Lung (tissue), 12 donors: ENCODE measurements around the gene EGR1. TPM values are rescaled to one million over a fixed set of nuclear protein-coding genes. Genes with fewer than 3 reads are reported as not detected.

Experiments used
- ATAC-seq: fragments of 200-7000 bp; cut with Tn5 transposase; one replicate; pipeline ENCODE4 v1.9.1; 2020; ENCODE audit warnings: moderate number of reproducible peaks; ENCODE audit not compliant: insufficient read depth, low FRiP score
- DNase-seq, 3 donors: peaks; one replicate each; pipeline ENCODE4 v3.0.0-alpha.2; 2013 to 2017
- H3K27ac ChIP-seq, 2 donors: one replicate each; pipeline ENCODE4 v1.5.1; 2013; ENCODE audit warnings: mild to moderate bottlenecking in 2 of 2, moderate library complexity in 2 of 2, control low read depth in 1 of 2, inconsistent platforms in 1 of 2, low read depth in 1 of 2, low read length in 1 of 2
- H3K27me3 ChIP-seq, 3 donors: one replicate each; pipeline ENCODE4 v1.5.1; 2013; ENCODE audit warnings: low read length in 2 of 3; ENCODE audit not compliant: control insufficient read depth in 3 of 3, insufficient read depth in 3 of 3
- H3K36me3 ChIP-seq, 4 donors: one replicate each; pipeline ENCODE4 v1.5.1; 2013; ENCODE audit warnings: low read length in 4 of 4, mild to moderate bottlenecking in 1 of 4, moderate library complexity in 1 of 4; ENCODE audit not compliant: control insufficient read depth in 4 of 4, insufficient read depth in 4 of 4
- H3K4me1 ChIP-seq, 5 donors: one replicate each; pipeline ENCODE4 v1.5.1; 2013; ENCODE audit warnings: low read length in 5 of 5, mild to moderate bottlenecking in 2 of 5, moderate library complexity in 1 of 5; ENCODE audit not compliant: control insufficient read depth in 5 of 5, insufficient read depth in 5 of 5
- H3K4me3 ChIP-seq: one replicate; pipeline ENCODE4 v1.5.1; 2013; ENCODE audit warnings: mild to moderate bottlenecking, control low read depth, moderate library complexity
- H3K9ac ChIP-seq, 2 donors: one replicate each; pipeline ENCODE4 v1.5.1; 2013; ENCODE audit warnings: low read length in 2 of 2, control low read depth in 1 of 2; ENCODE audit not compliant: insufficient read depth in 1 of 2
- H3K9me3 ChIP-seq, 4 donors: one replicate each; pipeline ENCODE4 v1.5.1; 2013; ENCODE audit warnings: low read length in 3 of 4, mild to moderate bottlenecking in 1 of 4, moderate library complexity in 1 of 4; ENCODE audit not compliant: control insufficient read depth in 4 of 4, insufficient read depth in 3 of 4
- CTCF ChIP-seq: IDR thresholded peaks from 2 replicates; pipeline ENCODE4 v1.5.1; 2012; ENCODE audit warnings: mild to moderate bottlenecking; ENCODE audit errors: control extremely low read depth, extremely low read depth
- WGBS, 2 donors: extraction: QIAGEN DNeasy Blood & Tissue Kit; methylation state at CpG; one replicate each; pipeline ENCODE4 v1.1.7; 2013; 5-methylcytosine and 5-hydroxymethylcytosine counted together
- polyA plus RNA-seq, 2 donors: library from polyadenylated mRNA; stranded (reverse); fragments of 200-250 nt; gene quantifications; one replicate each; pipeline ENCODE4 v1.2.1, GENCODE V29; 2013
- total RNA-seq, 2 donors: library from RNA; depleted of rRNA in 1 of 2; stranded (reverse); fragments of >200 nt in 1 of 2; gene quantifications; one replicate each; pipeline ENCODE4 v1.2.1, GENCODE V29; 2014 to 2021
- donor health status: control.
- donor health status: control.
- donor health status: Bipolar disorder and iron deficiency.
- donor health status: healthy.
- donor health status: DM: yes; HTN: yes; CAD: no.

Gene EGR1
- total and polyA plus RNA-seq, 4 donors, result 15.8 to 126 (median 30.7) TPM

DNA sequence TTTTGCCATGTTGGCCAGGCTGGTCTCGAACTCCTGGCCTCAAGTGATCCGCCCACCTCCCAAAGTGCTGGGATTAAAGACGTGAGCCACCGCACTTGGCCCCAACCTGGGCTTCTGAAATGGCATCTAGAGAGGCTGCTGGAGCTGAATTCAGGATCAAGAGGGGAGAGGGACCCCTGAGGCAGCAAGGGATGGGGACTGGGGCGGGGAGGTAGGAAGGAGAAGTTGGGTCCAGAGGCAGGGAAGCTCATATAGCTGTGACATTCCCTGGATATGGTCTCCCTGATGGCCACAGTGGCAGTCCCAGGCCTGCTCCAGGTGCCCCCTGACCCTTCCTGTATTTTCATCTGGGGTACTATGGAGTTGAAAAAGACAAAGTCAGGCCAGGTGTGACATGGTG is 14.3 kb upstream of the EGR1 start:
- H3K36me3 ChIP-seq, result no peaks in the 10 kb centered on the region
- H3K4me3 ChIP-seq, result no peak overlapping the region
- 92 to 98% methylated on average over 5 of the region's 5 CpGs for WGBS, 2 donors
- H3K9me3 ChIP-seq, result no peaks in the 10 kb centered on the region
- H3K4me1 ChIP-seq, result peaks cover 0 to 5% (median 0%) of the 10 kb centered on the region in 5 donors
- H3K27ac ChIP-seq, result no peak overlapping the region
- H3K27me3 ChIP-seq, result no peaks in the 10 kb centered on the region
- H3K9ac ChIP-seq, result no peak overlapping the region
- DNase-seq (no peak), ATAC-seq (no peak)
- no peak for TF ChIP-seq CTCF

GRCh38 chr5:138452720-138453119 is 12.6 kb upstream of the EGR1 start:
- ATAC-seq (no peak), DNase-seq (no peak)
- no peak for TF ChIP-seq CTCF
- 94 to 95% methylated on average over 6 of the region's 6 CpGs for WGBS, 2 donors
- H3K9me3 ChIP-seq, result no peaks in the 10 kb centered on the region
- no peaks in the 10 kb centered on the region for H3K27me3 ChIP-seq
- no peaks in the 10 kb centered on the region for H3K36me3 ChIP-seq
- no peak overlapping the region for H3K4me3 ChIP-seq
- H3K4me1 ChIP-seq, result peaks cover 0 to 5% (median 0%) of the 10 kb centered on the region in 5 donors
- H3K27ac ChIP-seq, result no peak overlapping the region
- no peak overlapping the region for H3K9ac ChIP-seq

GRCh38 chr5:138453590-138453989 is 11.7 kb upstream of the EGR1 start:
- WGBS, 2 donors, result 89 to 93% methylated on average over 13 of the region's 13 CpGs
- Histone ChIP-seq H3K4me1 (peaks cover 0 to 12% (median 5%) of the 10 kb centered on the region in 5 donors), H3K27ac (no peak overlapping the region), H3K9me3 (no peaks in the 10 kb centered on the region), H3K27me3 (no peaks in the 10 kb centered on the region), H3K4me3 (no peak overlapping the region), H3K9ac (no peak overlapping the region), H3K36me3 (no peaks in the 10 kb centered on the region)
- no peak for ATAC-seq
- DNase-seq, result no peak
- no peak for TF ChIP-seq CTCF

GRCh38 chr5:138454121-138454520 is 11.2 kb upstream of the EGR1 start:
- Histone ChIP-seq H3K4me3 (no peak overlapping the region), H3K27ac (no peak overlapping the region), H3K36me3 (no peaks in the 10 kb centered on the region), H3K9me3 (no peaks in the 10 kb centered on the region), H3K4me1 (peaks cover 0 to 16% (median 10%) of the 10 kb centered on the region in 5 donors), H3K27me3 (no peaks in the 10 kb centered on the region), H3K9ac (no peak overlapping the region)
- DNase-seq, result no peak
- ATAC-seq, result no peak
- WGBS, 2 donors, result 87 to 96% methylated on average over 8 of the region's 8 CpGs
- no peak for TF ChIP-seq CTCF
